ENCODE data around the gene OR14J1. TPM values are rescaled to one million over a fixed set of nuclear protein-coding genes. Genes with fewer than 3 reads are reported as not detected.

The OR14J1 gene, protein sequence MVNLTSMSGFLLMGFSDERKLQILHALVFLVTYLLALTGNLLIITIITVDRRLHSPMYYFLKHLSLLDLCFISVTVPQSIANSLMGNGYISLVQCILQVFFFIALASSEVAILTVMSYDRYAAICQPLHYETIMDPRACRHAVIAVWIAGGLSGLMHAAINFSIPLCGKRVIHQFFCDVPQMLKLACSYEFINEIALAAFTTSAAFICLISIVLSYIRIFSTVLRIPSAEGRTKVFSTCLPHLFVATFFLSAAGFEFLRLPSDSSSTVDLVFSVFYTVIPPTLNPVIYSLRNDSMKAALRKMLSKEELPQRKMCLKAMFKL
- total RNA-seq = not detected

GRCh38 chr6:29301316-29301715, at the start of gene OR14J1:
Gene OR14J1 (plus strand): TSS chr6:29301701. CDS start chr6:29306690, 4,989 bp downstream.

Other genes with a start within 250 kb of the OR14J1 start
- gene OR2B3, start 214.4 kb upstream of the OR14J1 start, total RNA-seq = not detected
- not detected for gene OR2J1, start 202.2 kb upstream of the OR14J1 start, total RNA-seq
- not detected for gene OR2J3, start 193.6 kb upstream of the OR14J1 start, total RNA-seq
- gene OR2J2, start 130.8 kb upstream of the OR14J1 start, total RNA-seq = not detected
- gene OR5V1, start 67.2 kb downstream of the OR14J1 start, total RNA-seq = not detected
- not detected for gene OR12D3, start 73.6 kb downstream of the OR14J1 start, total RNA-seq
- gene OR12D2, start 93.9 kb downstream of the OR14J1 start, total RNA-seq = not detected
- not detected for gene OR12D1, start 113.2 kb downstream of the OR14J1 start, total RNA-seq
- gene OR10C1, start 137.6 kb downstream of the OR14J1 start, total RNA-seq = not detected
- gene OR11A1, start 155.4 kb downstream of the OR14J1 start, total RNA-seq = not detected
- not detected for gene OR2H1, start 155.5 kb downstream of the OR14J1 start, total RNA-seq
- not detected for gene MAS1L, start 186.3 kb downstream of the OR14J1 start, total RNA-seq

Measured in activated naive CD4-positive, alpha-beta T cell treated with anti-CD3 and anti-CD28 coated beads, Interleukin-2, amount 10 ng/mL, durations not matched to agents 5 hours and 36 hours (primary cell).